H1 (cell line): ENCODE data around the gene TTC23. TPM values are rescaled to one million over a fixed set of nuclear protein-coding genes. Genes with fewer than 3 reads are reported as not detected.

ENCODE experiments used
- CTCF ChIA-PET: fragments of 300-600 bp; sonication (Branson Sonifier 250); formaldehyde crosslinking; loops from one replicate; lab custom pipeline; 2021; ENCODE audit not compliant: partially characterized antibody; lab: Charles Lee
- POLR2A ChIA-PET: fragments of 300-600 bp; sonication (Branson Sonifier 250); formaldehyde crosslinking; loops from one replicate; lab custom pipeline; 2021; ENCODE audit warnings: inconsistent platforms; ENCODE audit not compliant: partially characterized antibody; lab: Charles Lee
- DNase-seq, 2 experiments: peaks; one replicate each; pipeline versions ENCODE4 v3.0.0 to v3.0.0-alpha.2; 2010 to 2022; ENCODE audit warnings: low spot score in 2 of 2, low read depth in 1 of 2, mixed read lengths in 1 of 2
- FAIRE-seq: peaks from 2 replicates; lab custom pipeline; 2011; peaks lifted over from hg19 to GRCh38; lab: Jason Lieb, UNC
- H2AFZ ChIP-seq: 2 replicates; pipeline ENCODE4 v1.8.1; 2012; ENCODE audit warnings: low read length, inconsistent platforms
- H2AK5ac ChIP-seq: 2 replicates; pipeline ENCODE4 v1.6.1; 2013; ENCODE audit warnings: low read depth, low read length
- H2BK120ac ChIP-seq: replicated peaks from 2 replicates; pipeline ENCODE3; 2013; ENCODE audit warnings: low read depth, low read length, inconsistent platforms
- H2BK12ac ChIP-seq: 2 replicates; pipeline ENCODE4 v1.6.1; 2013; ENCODE audit warnings: low read depth, low read length
- H2BK15ac ChIP-seq: 2 replicates; pipeline ENCODE4 v1.6.1; 2013; ENCODE audit warnings: low read length
- H2BK20ac ChIP-seq: 2 replicates; pipeline ENCODE4 v1.6.1; 2013; ENCODE audit warnings: low read length
- H2BK5ac ChIP-seq: 2 replicates; pipeline ENCODE4 v1.6.1; 2013; ENCODE audit warnings: low read depth, low read length
- H3K14ac ChIP-seq: 2 replicates; pipeline ENCODE4 v1.6.1; 2013; ENCODE audit warnings: inconsistent platforms; ENCODE audit not compliant: insufficient read length
- H3K18ac ChIP-seq: 2 replicates; pipeline ENCODE4 v1.6.1; 2013; ENCODE audit warnings: low read length; ENCODE audit errors: extremely low read depth
- H3K23ac ChIP-seq: 2 replicates; pipeline ENCODE4 v1.6.1; 2013; ENCODE audit warnings: inconsistent platforms; ENCODE audit not compliant: insufficient read length
- H3K23me2 ChIP-seq: 2 replicates; pipeline ENCODE4 v1.6.1; 2013; ENCODE audit warnings: low read depth, low read length
- H3K27ac ChIP-seq: 2 replicates; pipeline ENCODE4 v1.6.1; 2011; ENCODE audit warnings: low read depth, low read length, inconsistent platforms
- H3K27me3 ChIP-seq, 4 experiments: replicated peaks in 1 of 4; 1 replicate in 1 of 4; 2 replicates in 3 of 4; pipeline versions ENCODE4 v1.6.1 to v1.8.1; 2011 to 2013; ENCODE audit warnings: low read length in 3 of 4, mild to moderate bottlenecking in 3 of 4, inconsistent platforms in 2 of 4, mixed read lengths in 2 of 4, moderate library complexity in 1 of 4; ENCODE audit not compliant: control insufficient read depth in 3 of 4, insufficient read depth in 3 of 4; ENCODE audit errors: extremely low read depth in 1 of 4
- H3K36me3 ChIP-seq, 4 experiments: 2 replicates each; pipeline versions ENCODE4 v1.6.1 to v1.8.1; 2011 to 2013; ENCODE audit warnings: mild to moderate bottlenecking in 4 of 4, low read length in 3 of 4, moderate library complexity in 2 of 4, control low read depth in 1 of 4, inconsistent platforms in 1 of 4; ENCODE audit not compliant: insufficient read depth in 4 of 4, control insufficient read depth in 2 of 4
- H3K4ac ChIP-seq: replicated peaks from 2 replicates; pipeline ENCODE3; 2013; ENCODE audit warnings: low read length, low read depth, mixed read lengths, inconsistent platforms; ENCODE audit not compliant: insufficient read length
- H3K4me1 ChIP-seq, 4 experiments: replicated peaks in 1 of 4; 1 replicate in 1 of 4; 2 replicates in 3 of 4; pipeline versions ENCODE4 v1.6.1 to v1.8.1; 2011 to 2013; ENCODE audit warnings: low read length in 3 of 4, inconsistent platforms in 2 of 4, mixed read lengths in 1 of 4; ENCODE audit not compliant: insufficient read depth in 4 of 4, control insufficient read depth in 3 of 4
- H3K4me2 ChIP-seq, 2 experiments: 2 replicates each; pipeline versions ENCODE4 v1.6.1 to v1.8.1; 2011 to 2013; ENCODE audit warnings: low read depth in 2 of 2, low read length in 2 of 2, control low read depth in 1 of 2, inconsistent platforms in 1 of 2, mild to moderate bottlenecking in 1 of 2; ENCODE audit not compliant: insufficient read depth in 1 of 2
- H3K4me3 ChIP-seq, 4 experiments: fragments of 200-600, 300-600 bp in 1 of 4; sonication (generic), shearing (Covaris generic), sonication (Bioruptor Twin) in 1 of 4; 2 replicates each; pipeline versions ENCODE4 v1.5.1 to v1.8.1; 2011 to 2016; ENCODE audit warnings: low read length in 4 of 4, low read depth in 3 of 4, control low read depth in 2 of 4, inconsistent platforms in 2 of 4, mild to moderate bottlenecking in 2 of 4, mixed read lengths in 1 of 4, moderate library complexity in 1 of 4; ENCODE audit not compliant: insufficient read depth in 2 of 4; ENCODE audit errors: extremely low read depth in 1 of 4
- H3K56ac ChIP-seq: replicated peaks from 2 replicates; pipeline ENCODE3; 2013; ENCODE audit warnings: low read depth, mild to moderate bottlenecking, mixed read lengths, low read length, inconsistent platforms; ENCODE audit not compliant: insufficient read length
- H3K79me1 ChIP-seq: 2 replicates; pipeline ENCODE4 v1.6.1; 2013; ENCODE audit warnings: low read depth, low read length, control low read depth
- H3K79me2 ChIP-seq, 2 experiments: 2 replicates each; pipeline versions ENCODE4 v1.6.1 to v1.8.1; 2012 to 2013; ENCODE audit warnings: low read length in 2 of 2, mild to moderate bottlenecking in 2 of 2, inconsistent platforms in 1 of 2; ENCODE audit not compliant: insufficient read depth in 2 of 2, control insufficient read depth in 1 of 2
- H3K9ac ChIP-seq, 4 experiments: replicated peaks in 1 of 4; 1 replicate in 1 of 4; 2 replicates in 3 of 4; pipeline versions ENCODE4 v1.6.1 to v1.8.1; 2011 to 2013; ENCODE audit warnings: low read depth in 3 of 4, low read length in 3 of 4, control low read depth in 2 of 4, mild to moderate bottlenecking in 2 of 4, moderate library complexity in 2 of 4, inconsistent platforms in 1 of 4; ENCODE audit errors: extremely low read depth in 1 of 4
- H3K9me3 ChIP-seq, 2 experiments: 2 replicates each; pipeline versions ENCODE4 v1.6.1 to v1.8.1; 2012 to 2013; ENCODE audit warnings: mild to moderate bottlenecking in 2 of 2, moderate library complexity in 2 of 2, control low read depth in 1 of 2, inconsistent platforms in 1 of 2, low read depth in 1 of 2, low read length in 1 of 2, mixed read lengths in 1 of 2; ENCODE audit not compliant: insufficient read depth in 2 of 2
- H4K20me1 ChIP-seq, 2 experiments: replicated peaks in 1 of 2; 2 replicates each; pipeline versions ENCODE3 to v1.8.1; 2011 to 2013; ENCODE audit warnings: inconsistent platforms in 2 of 2, low read length in 2 of 2, mild to moderate bottlenecking in 1 of 2; ENCODE audit not compliant: insufficient read depth in 2 of 2, control insufficient read depth in 1 of 2
- H4K5ac ChIP-seq: 2 replicates; pipeline ENCODE4 v1.6.1; 2013; ENCODE audit warnings: low read length, low read depth, mixed read lengths, inconsistent platforms; ENCODE audit not compliant: insufficient read length
- H4K8ac ChIP-seq: 2 replicates; pipeline ENCODE4 v1.8.0; 2013; ENCODE audit warnings: mild to moderate bottlenecking, moderate library complexity, low read length, inconsistent platforms; ENCODE audit not compliant: insufficient read depth; ENCODE audit errors: extremely low read depth
- H4K91ac ChIP-seq: replicated peaks from 2 replicates; pipeline ENCODE3; 2013; ENCODE audit warnings: low read length, mixed read lengths, inconsistent platforms; ENCODE audit not compliant: insufficient read length
- CHD2 ChIP-seq: IDR thresholded peaks from 2 replicates; pipeline ENCODE4 v1.6.1; 2012; ENCODE audit warnings: low read length, improper control_type of control experiment
- HDAC6 ChIP-seq: IDR thresholded peaks from one replicate; pipeline ENCODE4 v1.7.1; 2012; ENCODE audit warnings: low read depth, mild to moderate bottlenecking, inconsistent platforms, low read length, moderate library complexity
- SRF ChIP-seq: IDR thresholded peaks from 2 replicates; pipeline ENCODE4 v1.6.1; 2011; ENCODE audit warnings: mild to moderate bottlenecking, low read depth, low read length, moderate library complexity
- WGBS, 2 experiments: shearing (Covaris generic) in 1 of 2; methylation state at CpG; one replicate each; pipeline versions ENCODE4 v1.1.6 to v1.1.7; 2013 to 2015; ENCODE audit warnings: low lambda C conversion rate in 2 of 2, mixed read lengths in 2 of 2, inconsistent platforms in 1 of 2, low coverage in 1 of 2, missing lambda C conversion rate in 1 of 2; ENCODE audit not compliant: insufficient replicate concordance in 2 of 2, insufficient coverage in 1 of 2, insufficient read length in 1 of 2; ENCODE audit errors: extremely low coverage in 1 of 2, missing lambda C conversion rate in 1 of 2; 5-methylcytosine and 5-hydroxymethylcytosine counted together
- polyA plus RNA-seq, 7 experiments: library from polyadenylated mRNA; depleted of rRNA in 3 of 7; stranded (reverse) in 5 of 7; unstranded in 2 of 7; fragments of >200 nt in 5 of 7; fragments of 200-250 nt in 2 of 7; gene quantifications; 1 replicate in 5 of 7; 2 replicates in 1 of 7; 4 replicates in 1 of 7; pipeline versions ENCODE4 v1.2.1 to v1.2.3, GENCODE V29; 2011 to 2013; ENCODE audit warnings: missing spikeins in 2 of 7, mixed read lengths in 2 of 7
- total RNA-seq: library from RNA; stranded (reverse); fragmentation: NEBNext Ultra II Directional; extraction: Animal tissue kit (Norgen Biotek cat#: 25700); gene quantifications from 2 replicates; pipeline ENCODE4 v1.2.1, GENCODE V29; 2021
- TF ChIP-seq, protein P1 (sequence below): IDR thresholded peaks from 2 replicates; pipeline ENCODE4 v1.6.1; 2012; ENCODE audit warnings: inconsistent platforms

The TTC23 gene
- total and polyA plus RNA-seq, 2 of the 8 experiments (the other 6 are each of a cell fraction or from before 2014, with no cell fraction given): 4.8 to 23.0 TPM

GRCh38 chr15:99139276-99139675 lies 110.1 kb downstream of the TTC23 start:
- no peak overlapping the region for H3K56ac ChIP-seq
- H3K27ac ChIP-seq: no peak overlapping the region
- H3K79me1 ChIP-seq: no peaks in the 10 kb centered on the region
- no peak overlapping the region for H4K91ac ChIP-seq
- H2BK15ac ChIP-seq: no peak overlapping the region
- H3K18ac ChIP-seq: no peak overlapping the region
- H3K36me3 ChIP-seq: no peaks in the 10 kb centered on the region
- no peak overlapping the region for H4K5ac ChIP-seq
- H2AFZ ChIP-seq: no peak overlapping the region
- no peak overlapping the region for H2BK12ac ChIP-seq
- H2AK5ac ChIP-seq: no peak overlapping the region
- H4K20me1 ChIP-seq: no peaks in the 10 kb centered on the region
- TF ChIP-seq SRF (no peak), CHD2 (no peak), HDAC6 (no peak)
- TF ChIP-seq, protein P1, sequence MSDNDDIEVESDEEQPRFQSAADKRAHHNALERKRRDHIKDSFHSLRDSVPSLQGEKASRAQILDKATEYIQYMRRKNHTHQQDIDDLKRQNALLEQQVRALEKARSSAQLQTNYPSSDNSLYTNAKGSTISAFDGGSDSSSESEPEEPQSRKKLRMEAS: no peak
- no peaks in the 10 kb centered on the region for H3K27me3 ChIP-seq
- WGBS, 2 experiments: 88% methylated on average over 4 of the region's 4 CpGs; no CpG with 5 or more reads in 1 of the 2 experiments
- no peak overlapping the region for H3K14ac ChIP-seq
- no peaks in the 10 kb centered on the region for H3K9me3 ChIP-seq
- no peak overlapping the region for H2BK120ac ChIP-seq
- no peaks in the 10 kb centered on the region for H3K79me2 ChIP-seq
- no peak overlapping the region for H3K4me3 ChIP-seq
- no peak overlapping the region for H4K8ac ChIP-seq
- peaks cover 5 to 30% (median 18%) of the 10 kb centered on the region in 4 experiments for H3K4me1 ChIP-seq
- DNase-seq: no peak
- H3K23me2 ChIP-seq: no peaks in the 10 kb centered on the region
- H3K23ac ChIP-seq: no peak overlapping the region
- FAIRE-seq: no peak
- H2BK20ac ChIP-seq: no peak overlapping the region
- ChIA-PET CTCF (interaction anchor here (1.4 kb wide), 1 partner anchor 21 kb away, joined by 3 read pairs; no protein-coding TSS in a partner anchor), POLR2A (no interaction called here)
- H3K4ac ChIP-seq: no peak overlapping the region
- no peak overlapping the region for H3K4me2 ChIP-seq
- no peak overlapping the region for H3K9ac ChIP-seq
- no peak overlapping the region for H2BK5ac ChIP-seq
